K562 (cell line): ENCODE results near the gene KASH5. TPM values are rescaled to one million over a fixed set of nuclear protein-coding genes. Genes with fewer than 3 reads are reported as not detected.
A peak's percentile ranks its signal among the peaks of the same experiment; 100 is the strongest.

Source experiments
- ARID2 ChIP-seq: fragments of 450-650 bp; IDR thresholded peaks from 2 replicates; pipeline ENCODE4 v1.6.1; 2017; ENCODE audit warnings: antibody characterized with exemption, mild to moderate bottlenecking
- PRPF4 ChIP-seq: fragments of 200-400 bp; formaldehyde crosslinking; IDR thresholded peaks from one replicate; pipeline ENCODE4 v1.6.1; 2017; ENCODE audit warnings: low read length, low read depth, mild to moderate bottlenecking; ENCODE audit not compliant: insufficient read depth, poor library complexity, severe bottlenecking
- RREB1 ChIP-seq: fragments of 250-450 bp; sonication (Bioruptor Pico); IDR thresholded peaks from 2 replicates; pipeline ENCODE4 v1.4.0; 2020
- SIRT6 ChIP-seq: IDR thresholded peaks from one replicate; pipeline ENCODE4 v1.6.1; 2012; ENCODE audit warnings: low read depth, mild to moderate bottlenecking, control low read depth, inconsistent platforms, low read length, moderate library complexity
- SNRNP70 ChIP-seq: fragments of 200-400 bp; formaldehyde crosslinking; optimal IDR thresholded peaks from 2 replicates; pipeline ENCODE3; 2017; ENCODE audit warnings: low read depth, low read length
- polyA plus RNA-seq, 8 experiments: library from polyadenylated mRNA; depleted of rRNA in 4 of 8; stranded (reverse) in 5 of 8; unstranded in 3 of 8; fragments of >200 nt; fragmentation: Nextera tagmentation in 2 of 8; fragmentation: Illumina TruSeq in 1 of 8; extraction: Ambion mirVana in 2 of 8; extraction: Trizol in 1 of 8; gene quantifications; 2 replicates each; pipeline versions ENCODE4 v1.2.1 to v1.2.3, GENCODE V29; 2011 to 2014; ENCODE audit warnings: inconsistent platforms in 1 of 8, missing spikeins in 1 of 8
- total RNA-seq, 7 experiments: library from RNA; depleted of rRNA in 6 of 7; stranded (reverse); fragments of >200 nt in 6 of 7; fragmentation: Illumina TruSeq in 2 of 7; extraction: Trizol in 2 of 7; gene quantifications; 2 replicates each; pipeline versions ENCODE4 v1.2.1 to v1.2.3, GENCODE V29; 2011 to 2021; ENCODE audit warnings: low replicate concordance in 1 of 7
- TF ChIP-seq, protein P1 (sequence below): conservative IDR thresholded peaks from 2 replicates; pipeline ENCODE4 v1.6.1; 2011; ENCODE audit warnings: low read depth, mild to moderate bottlenecking, low read length; ENCODE audit not compliant: control insufficient read depth
- TF ChIP-seq, protein P2 (sequence below): sonication (generic); formaldehyde crosslinking; IDR thresholded peaks from 2 replicates; pipeline ENCODE4 v1.8.0; 2022; ENCODE audit warnings: mild to moderate bottlenecking, missing genetic modification reagents
- TF ChIP-seq, protein P3 (sequence below): fragments of 450-650 bp; IDR thresholded peaks from 2 replicates; pipeline ENCODE4 v1.6.1; 2017; ENCODE audit warnings: antibody characterized with exemption

The KASH5 gene
- total and polyA plus RNA-seq, 9 of the 15 experiments (the other 6 are each of a cell fraction or from before 2014, with no cell fraction given): 0.07 to 0.84 (median 0.34) TPM; not detected in 1

DNA sequence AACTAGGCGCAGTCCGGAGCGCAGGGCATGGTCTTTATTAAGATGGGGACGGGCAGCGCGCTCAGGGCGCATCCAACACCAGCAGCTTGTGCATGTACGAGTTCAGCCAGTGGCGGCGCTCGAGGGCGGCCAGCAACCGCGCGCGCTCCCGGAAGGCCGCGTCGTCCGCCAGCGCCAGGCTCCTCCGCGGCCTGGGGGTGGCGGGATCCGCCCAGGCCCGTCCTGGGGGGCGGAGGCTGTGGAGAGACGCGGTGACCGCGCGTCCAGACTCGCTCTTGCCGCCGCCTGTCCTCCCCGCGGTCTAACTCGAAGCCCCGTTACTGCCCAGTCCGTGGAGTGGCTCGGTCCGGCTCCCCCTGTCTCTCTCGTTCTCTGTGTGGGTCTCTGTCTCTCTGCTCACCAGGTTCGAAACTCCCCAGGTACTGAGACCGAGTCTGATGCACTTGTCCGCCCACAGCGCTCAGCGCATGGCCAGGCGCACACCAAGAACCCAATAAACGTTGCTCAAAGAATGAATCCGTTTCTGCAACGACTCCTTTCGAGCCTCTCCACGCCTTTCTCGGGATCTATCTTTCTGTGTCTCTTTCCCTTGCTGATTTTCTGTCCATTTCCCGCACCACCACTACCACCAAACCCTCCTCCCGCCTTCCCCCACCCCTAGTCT, 34.5 kb downstream of the KASH5 start (continued):
- TF ChIP-seq RREB1 (CRISPR knock-in tag) (peak; percentile 57), SIRT6 (no peak), SNRNP70 (no peak), PRPF4 (no peak), ARID2 (peak; percentile 65; the same call in 1 of the 2 replicates)
- TF ChIP-seq, protein P1, sequence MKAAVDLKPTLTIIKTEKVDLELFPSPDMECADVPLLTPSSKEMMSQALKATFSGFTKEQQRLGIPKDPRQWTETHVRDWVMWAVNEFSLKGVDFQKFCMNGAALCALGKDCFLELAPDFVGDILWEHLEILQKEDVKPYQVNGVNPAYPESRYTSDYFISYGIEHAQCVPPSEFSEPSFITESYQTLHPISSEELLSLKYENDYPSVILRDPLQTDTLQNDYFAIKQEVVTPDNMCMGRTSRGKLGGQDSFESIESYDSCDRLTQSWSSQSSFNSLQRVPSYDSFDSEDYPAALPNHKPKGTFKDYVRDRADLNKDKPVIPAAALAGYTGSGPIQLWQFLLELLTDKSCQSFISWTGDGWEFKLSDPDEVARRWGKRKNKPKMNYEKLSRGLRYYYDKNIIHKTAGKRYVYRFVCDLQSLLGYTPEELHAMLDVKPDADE: peak; percentile 49
- TF ChIP-seq, protein P2, sequence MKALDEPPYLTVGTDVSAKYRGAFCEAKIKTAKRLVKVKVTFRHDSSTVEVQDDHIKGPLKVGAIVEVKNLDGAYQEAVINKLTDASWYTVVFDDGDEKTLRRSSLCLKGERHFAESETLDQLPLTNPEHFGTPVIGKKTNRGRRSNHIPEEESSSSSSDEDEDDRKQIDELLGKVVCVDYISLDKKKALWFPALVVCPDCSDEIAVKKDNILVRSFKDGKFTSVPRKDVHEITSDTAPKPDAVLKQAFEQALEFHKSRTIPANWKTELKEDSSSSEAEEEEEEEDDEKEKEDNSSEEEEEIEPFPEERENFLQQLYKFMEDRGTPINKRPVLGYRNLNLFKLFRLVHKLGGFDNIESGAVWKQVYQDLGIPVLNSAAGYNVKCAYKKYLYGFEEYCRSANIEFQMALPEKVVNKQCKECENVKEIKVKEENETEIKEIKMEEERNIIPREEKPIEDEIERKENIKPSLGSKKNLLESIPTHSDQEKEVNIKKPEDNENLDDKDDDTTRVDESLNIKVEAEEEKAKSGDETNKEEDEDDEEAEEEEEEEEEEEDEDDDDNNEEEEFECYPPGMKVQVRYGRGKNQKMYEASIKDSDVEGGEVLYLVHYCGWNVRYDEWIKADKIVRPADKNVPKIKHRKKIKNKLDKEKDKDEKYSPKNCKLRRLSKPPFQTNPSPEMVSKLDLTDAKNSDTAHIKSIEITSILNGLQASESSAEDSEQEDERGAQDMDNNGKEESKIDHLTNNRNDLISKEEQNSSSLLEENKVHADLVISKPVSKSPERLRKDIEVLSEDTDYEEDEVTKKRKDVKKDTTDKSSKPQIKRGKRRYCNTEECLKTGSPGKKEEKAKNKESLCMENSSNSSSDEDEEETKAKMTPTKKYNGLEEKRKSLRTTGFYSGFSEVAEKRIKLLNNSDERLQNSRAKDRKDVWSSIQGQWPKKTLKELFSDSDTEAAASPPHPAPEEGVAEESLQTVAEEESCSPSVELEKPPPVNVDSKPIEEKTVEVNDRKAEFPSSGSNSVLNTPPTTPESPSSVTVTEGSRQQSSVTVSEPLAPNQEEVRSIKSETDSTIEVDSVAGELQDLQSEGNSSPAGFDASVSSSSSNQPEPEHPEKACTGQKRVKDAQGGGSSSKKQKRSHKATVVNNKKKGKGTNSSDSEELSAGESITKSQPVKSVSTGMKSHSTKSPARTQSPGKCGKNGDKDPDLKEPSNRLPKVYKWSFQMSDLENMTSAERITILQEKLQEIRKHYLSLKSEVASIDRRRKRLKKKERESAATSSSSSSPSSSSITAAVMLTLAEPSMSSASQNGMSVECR (CRISPR knock-in tag): 0 out of 2 replicates have a peak, but pooled peaks have one; percentile 38
- TF ChIP-seq, protein P3, sequence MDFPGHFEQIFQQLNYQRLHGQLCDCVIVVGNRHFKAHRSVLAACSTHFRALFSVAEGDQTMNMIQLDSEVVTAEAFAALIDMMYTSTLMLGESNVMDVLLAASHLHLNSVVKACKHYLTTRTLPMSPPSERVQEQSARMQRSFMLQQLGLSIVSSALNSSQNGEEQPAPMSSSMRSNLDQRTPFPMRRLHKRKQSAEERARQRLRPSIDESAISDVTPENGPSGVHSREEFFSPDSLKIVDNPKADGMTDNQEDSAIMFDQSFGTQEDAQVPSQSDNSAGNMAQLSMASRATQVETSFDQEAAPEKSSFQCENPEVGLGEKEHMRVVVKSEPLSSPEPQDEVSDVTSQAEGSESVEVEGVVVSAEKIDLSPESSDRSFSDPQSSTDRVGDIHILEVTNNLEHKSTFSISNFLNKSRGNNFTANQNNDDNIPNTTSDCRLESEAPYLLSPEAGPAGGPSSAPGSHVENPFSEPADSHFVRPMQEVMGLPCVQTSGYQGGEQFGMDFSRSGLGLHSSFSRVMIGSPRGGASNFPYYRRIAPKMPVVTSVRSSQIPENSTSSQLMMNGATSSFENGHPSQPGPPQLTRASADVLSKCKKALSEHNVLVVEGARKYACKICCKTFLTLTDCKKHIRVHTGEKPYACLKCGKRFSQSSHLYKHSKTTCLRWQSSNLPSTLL: 0 out of 2 replicates have a peak, but pooled peaks have one; percentile 29
